GM13977 (cell line): ENCODE measurements around the gene CYB5R4.

Experiments used
- DNase-seq: peaks from one replicate; pipeline ENCODE4 v3.0.0; 2012; ENCODE audit warnings: low spot score
- in situ Hi-C: fragments of 300-500 bp; cut with MboI; formaldehyde crosslinking; loops from one replicate; pipeline ENCODE4 v1.12.0; 2022; ENCODE audit warnings: low sequenced_read_pairs, low pct_unique_long_range_greater_than_20kb, mixed read lengths, inconsistent platforms; ENCODE audit not compliant: unreplicated experiment
- TF ChIP-seq, protein P1 (sequence below): IDR thresholded peaks from 2 replicates; pipeline ENCODE4 v1.5.1; 2012; ENCODE audit warnings: mild to moderate bottlenecking, control low read depth; ENCODE audit not compliant: insufficient read depth; ENCODE audit errors: extremely low read depth, missing control alignments

The CYB5R4 gene

DNA sequence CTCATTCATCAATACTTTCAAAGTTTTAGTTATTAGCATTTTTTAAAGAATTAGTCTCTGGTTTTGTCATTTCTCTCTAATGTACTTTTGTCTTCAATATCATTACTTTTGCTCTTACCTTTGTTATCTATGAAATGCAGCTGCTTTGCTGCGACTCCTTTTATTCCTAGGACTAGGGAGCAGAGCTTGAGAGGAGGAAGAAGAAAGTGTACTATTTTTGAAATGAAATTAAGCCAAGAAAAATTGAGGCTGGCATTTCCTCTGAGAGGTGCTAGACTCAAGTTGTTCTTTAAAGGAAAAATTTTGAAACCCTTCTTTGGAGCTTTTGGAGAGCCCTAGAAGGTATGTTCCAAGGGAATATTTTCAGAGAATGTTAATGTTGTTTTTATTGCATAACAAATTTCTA, 125.8 kb downstream of the CYB5R4 start:
- in situ Hi-C loops = no loop called here
- TF ChIP-seq, protein P1, sequence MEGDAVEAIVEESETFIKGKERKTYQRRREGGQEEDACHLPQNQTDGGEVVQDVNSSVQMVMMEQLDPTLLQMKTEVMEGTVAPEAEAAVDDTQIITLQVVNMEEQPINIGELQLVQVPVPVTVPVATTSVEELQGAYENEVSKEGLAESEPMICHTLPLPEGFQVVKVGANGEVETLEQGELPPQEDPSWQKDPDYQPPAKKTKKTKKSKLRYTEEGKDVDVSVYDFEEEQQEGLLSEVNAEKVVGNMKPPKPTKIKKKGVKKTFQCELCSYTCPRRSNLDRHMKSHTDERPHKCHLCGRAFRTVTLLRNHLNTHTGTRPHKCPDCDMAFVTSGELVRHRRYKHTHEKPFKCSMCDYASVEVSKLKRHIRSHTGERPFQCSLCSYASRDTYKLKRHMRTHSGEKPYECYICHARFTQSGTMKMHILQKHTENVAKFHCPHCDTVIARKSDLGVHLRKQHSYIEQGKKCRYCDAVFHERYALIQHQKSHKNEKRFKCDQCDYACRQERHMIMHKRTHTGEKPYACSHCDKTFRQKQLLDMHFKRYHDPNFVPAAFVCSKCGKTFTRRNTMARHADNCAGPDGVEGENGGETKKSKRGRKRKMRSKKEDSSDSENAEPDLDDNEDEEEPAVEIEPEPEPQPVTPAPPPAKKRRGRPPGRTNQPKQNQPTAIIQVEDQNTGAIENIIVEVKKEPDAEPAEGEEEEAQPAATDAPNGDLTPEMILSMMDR = no peak
- no peak for DNase-seq

DNA sequence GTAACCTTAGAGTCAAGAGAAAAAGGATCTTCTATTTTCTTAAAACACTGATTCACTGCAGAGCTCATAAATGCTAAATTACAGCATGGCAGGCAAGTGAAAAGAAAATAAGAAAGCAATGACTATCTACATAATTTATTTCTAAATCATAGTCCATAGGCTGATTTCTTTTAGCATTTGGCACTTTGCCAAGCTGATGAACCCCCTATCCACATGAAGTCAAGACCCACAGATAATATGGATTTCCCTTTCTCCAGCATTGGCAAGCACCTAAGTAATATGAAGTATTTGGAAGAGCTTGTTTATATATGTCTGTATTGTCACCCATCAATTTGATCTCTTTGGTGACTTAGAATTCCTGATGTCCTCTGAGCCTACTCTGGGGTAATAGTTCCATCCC, 126.2 kb downstream of the CYB5R4 start:
- in situ Hi-C loops = no loop called here
- DNase-seq = no peak
- TF ChIP-seq, protein P1 = no peak

DNA sequence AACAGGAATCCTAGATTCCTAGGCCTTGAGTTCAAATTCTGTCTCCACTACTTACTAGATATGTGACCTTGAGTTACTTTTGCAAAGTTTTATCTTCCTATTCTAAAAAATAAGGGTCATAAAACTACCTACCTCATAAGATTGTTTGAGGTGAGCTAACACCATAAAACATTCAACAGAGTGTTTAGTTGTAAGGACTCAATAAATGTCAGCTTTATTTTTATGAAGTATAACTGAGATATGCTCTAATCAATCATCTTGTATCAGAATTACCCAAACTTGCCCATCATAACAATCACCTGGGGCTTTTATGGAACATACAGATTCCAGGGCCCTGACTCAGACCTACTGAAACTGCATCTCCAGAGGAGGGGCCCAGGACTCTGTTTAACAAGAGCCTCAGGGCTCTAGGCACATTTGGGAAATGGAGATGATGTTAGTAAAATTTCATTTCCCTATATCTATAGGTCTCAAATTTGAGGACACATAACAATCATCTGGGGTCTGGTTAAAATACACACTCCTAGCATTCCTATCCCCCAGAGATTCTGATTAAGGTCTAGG, 138.6 kb downstream of the CYB5R4 start:
- in situ Hi-C loops = no loop called here
- TF ChIP-seq, protein P1 = no peak
- DNase-seq = no peak

DNA sequence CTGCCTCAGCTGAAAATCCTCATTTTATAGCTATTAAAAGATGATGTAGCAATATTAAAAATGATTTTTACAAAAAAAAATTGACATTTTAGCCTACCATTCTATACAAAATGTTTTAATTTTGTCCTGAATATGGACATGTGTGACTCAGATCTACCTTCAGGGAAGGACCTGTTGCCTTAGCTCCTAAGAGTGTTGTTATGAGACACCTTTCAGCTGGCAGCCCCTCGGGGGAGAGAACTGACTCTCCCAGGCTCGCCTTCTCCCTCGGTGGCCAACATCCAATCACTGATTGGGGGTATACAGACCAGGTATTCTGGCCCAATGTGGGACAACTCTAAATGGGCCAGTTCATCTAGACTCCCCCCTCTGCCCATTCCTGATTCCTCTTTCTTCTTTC, 141.6 kb downstream of the CYB5R4 start:
- TF ChIP-seq, protein P1 = no peak
- DNase-seq = no peak
- in situ Hi-C loops = no loop called here

DNA sequence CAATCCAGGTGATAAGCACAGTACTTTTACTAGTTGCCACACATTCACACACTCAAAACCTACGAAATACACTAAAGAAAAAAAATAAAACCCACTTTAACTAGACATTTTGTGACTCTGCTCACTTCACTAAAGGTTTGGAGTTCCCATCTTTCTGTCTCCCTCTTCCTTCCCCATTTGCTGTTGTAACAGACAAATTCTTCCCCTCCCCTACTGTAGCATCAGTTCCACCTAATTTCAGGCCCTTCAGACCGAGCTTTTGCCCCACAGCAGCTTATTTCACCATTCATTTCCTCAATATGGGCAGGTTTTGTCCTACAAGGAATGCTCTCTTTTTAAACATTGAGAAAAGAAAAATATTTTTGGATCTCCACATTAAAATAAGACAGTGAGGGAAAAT, 142.7 kb downstream of the CYB5R4 start:
- TF ChIP-seq, protein P1 = no peak
- in situ Hi-C loops = no loop called here
- no peak for DNase-seq

DNA sequence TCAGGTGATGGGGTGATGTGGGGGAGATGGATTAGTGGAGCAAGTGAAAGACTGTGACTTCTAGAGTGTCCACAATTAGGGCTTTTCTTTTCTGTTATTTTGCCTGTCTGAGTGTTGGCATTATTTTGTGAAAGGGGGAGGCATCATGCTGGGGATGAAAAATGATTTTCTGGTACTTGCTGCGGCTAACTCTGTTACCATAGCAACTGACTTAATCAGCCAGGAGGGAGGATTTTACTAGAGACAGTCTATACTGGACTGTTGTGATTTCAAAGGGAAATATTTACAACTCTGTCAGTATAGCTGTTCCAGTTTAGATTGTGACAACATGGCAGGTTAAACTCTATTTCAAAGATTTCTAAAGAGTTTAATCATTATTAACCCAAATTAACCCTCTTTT, 143.6 kb downstream of the CYB5R4 start:
- DNase-seq = no peak
- TF ChIP-seq, protein P1 = no peak
- in situ Hi-C loops = no loop called here

DNA sequence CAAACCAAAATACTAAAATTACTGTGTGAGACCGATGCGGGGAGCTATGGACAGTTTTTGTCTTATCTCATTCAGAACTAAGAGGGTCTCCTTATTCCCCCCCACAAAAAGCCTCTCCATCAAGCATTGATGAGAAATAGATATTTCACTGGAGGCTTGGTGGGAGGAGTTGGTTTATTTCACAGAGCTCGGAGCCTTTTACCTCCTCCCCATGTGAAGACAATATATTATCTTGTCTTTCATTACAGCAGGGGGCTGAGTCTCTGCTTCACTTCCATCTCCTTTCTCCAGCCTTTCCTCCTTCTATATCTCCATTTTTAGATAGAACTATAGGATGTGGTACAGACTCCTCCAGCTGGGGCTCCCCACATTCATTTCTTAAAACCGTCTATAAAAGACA, 144.2 kb downstream of the CYB5R4 start:
- no peak for DNase-seq
- TF ChIP-seq, protein P1 = no peak
- in situ Hi-C loops = no loop called here
